BE2C (cell line): ENCODE results near the gene PDSS2. TPM values are rescaled to one million over a fixed set of nuclear protein-coding genes. Genes with fewer than 3 reads are reported as not detected.

Experiments
- DNase-seq: peaks from one replicate; pipeline ENCODE4 v3.0.0-alpha.2; 2020
- H3K27me3 ChIP-seq: fragments of 250-450 bp; sonication (Bioruptor Pico); 2 replicates; pipeline ENCODE4 v1.5.1; 2020; ENCODE audit warnings: mild to moderate bottlenecking
- H3K36me3 ChIP-seq: fragments of 250-450 bp; sonication (Bioruptor Pico); 2 replicates; pipeline ENCODE4 v1.5.1; 2020; ENCODE audit warnings: mild to moderate bottlenecking
- H3K4me1 ChIP-seq: fragments of 250-450 bp; sonication (Bioruptor Pico); 2 replicates; pipeline ENCODE4 v1.5.1; 2020
- H3K4me3 ChIP-seq: 2 replicates; pipeline ENCODE4 v1.5.1; 2011; ENCODE audit warnings: low read depth, low read length
- H3K9me3 ChIP-seq: fragments of 250-450 bp; sonication (Bioruptor Pico); 2 replicates; pipeline ENCODE4 v1.5.1; 2020
- polyA plus RNA-seq: library from polyadenylated mRNA; unstranded; fragments of >200 nt; gene quantifications from one replicate; pipeline ENCODE4 v1.2.1, GENCODE V29; 2012; ENCODE audit warnings: low read depth, missing spikeins; ENCODE audit not compliant: insufficient read length, insufficient read depth
- TF ChIP-seq, protein P1 (sequence below): IDR thresholded peaks from 2 replicates; pipeline ENCODE4 v1.5.1; 2012; ENCODE audit warnings: mild to moderate bottlenecking, low read depth, low read length

Gene PDSS2, protein sequence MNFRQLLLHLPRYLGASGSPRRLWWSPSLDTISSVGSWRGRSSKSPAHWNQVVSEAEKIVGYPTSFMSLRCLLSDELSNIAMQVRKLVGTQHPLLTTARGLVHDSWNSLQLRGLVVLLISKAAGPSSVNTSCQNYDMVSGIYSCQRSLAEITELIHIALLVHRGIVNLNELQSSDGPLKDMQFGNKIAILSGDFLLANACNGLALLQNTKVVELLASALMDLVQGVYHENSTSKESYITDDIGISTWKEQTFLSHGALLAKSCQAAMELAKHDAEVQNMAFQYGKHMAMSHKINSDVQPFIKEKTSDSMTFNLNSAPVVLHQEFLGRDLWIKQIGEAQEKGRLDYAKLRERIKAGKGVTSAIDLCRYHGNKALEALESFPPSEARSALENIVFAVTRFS
- polyA plus RNA-seq, result 6.7 TPM

- Histone ChIP-seq H3K27me3 (no peaks in the 10 kb centered on the region), H3K4me3 (peak within 1 kb of the TSS; percentile 93), H3K4me1 (no peaks in the 10 kb centered on the region; the same call in 1 of the 2 replicates), H3K36me3 (no peaks in the 10 kb centered on the region), H3K9me3 (no peaks in the 10 kb centered on the region)
- TF ChIP-seq, protein P1, sequence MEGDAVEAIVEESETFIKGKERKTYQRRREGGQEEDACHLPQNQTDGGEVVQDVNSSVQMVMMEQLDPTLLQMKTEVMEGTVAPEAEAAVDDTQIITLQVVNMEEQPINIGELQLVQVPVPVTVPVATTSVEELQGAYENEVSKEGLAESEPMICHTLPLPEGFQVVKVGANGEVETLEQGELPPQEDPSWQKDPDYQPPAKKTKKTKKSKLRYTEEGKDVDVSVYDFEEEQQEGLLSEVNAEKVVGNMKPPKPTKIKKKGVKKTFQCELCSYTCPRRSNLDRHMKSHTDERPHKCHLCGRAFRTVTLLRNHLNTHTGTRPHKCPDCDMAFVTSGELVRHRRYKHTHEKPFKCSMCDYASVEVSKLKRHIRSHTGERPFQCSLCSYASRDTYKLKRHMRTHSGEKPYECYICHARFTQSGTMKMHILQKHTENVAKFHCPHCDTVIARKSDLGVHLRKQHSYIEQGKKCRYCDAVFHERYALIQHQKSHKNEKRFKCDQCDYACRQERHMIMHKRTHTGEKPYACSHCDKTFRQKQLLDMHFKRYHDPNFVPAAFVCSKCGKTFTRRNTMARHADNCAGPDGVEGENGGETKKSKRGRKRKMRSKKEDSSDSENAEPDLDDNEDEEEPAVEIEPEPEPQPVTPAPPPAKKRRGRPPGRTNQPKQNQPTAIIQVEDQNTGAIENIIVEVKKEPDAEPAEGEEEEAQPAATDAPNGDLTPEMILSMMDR, result peak; percentile 74
- peak; percentile 99 for DNase-seq
These were observed at the start of gene PDSS2 for GRCh38 chr6:107459283-107460082. PDSS2 (minus strand) TSS chr6:107459564; CDS start chr6:107459285, 279 bp downstream.

DNA sequence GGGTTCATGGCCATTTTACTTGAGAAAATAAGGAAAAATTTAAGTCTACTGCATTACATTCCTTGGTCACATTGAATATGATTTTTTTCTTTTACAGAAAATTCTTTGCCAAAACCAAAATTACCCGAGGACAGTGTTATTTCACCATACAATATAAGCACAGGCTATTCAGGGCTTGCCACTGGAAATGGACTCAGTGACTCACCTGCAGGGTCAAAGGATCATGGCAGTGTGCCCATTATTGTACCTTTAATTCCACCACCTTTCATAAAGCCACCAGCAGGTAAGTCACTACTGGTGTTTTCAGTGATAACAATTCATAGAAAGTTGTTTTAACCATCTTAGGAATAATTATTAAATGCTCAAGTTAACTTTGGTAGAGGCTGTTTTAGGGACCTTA lies 46.8 kb upstream of the PDSS2 start:
- Histone ChIP-seq H3K4me3 (no peak overlapping the region), H3K4me1 (no peaks in the 10 kb centered on the region; the same call in 1 of the 2 replicates), H3K27me3 (no peaks in the 10 kb centered on the region), H3K9me3 (no peaks in the 10 kb centered on the region), H3K36me3 (peaks cover 26% of the 10 kb centered on the region)
- TF ChIP-seq, protein P1, result no peak
- DNase-seq, result no peak

DNA sequence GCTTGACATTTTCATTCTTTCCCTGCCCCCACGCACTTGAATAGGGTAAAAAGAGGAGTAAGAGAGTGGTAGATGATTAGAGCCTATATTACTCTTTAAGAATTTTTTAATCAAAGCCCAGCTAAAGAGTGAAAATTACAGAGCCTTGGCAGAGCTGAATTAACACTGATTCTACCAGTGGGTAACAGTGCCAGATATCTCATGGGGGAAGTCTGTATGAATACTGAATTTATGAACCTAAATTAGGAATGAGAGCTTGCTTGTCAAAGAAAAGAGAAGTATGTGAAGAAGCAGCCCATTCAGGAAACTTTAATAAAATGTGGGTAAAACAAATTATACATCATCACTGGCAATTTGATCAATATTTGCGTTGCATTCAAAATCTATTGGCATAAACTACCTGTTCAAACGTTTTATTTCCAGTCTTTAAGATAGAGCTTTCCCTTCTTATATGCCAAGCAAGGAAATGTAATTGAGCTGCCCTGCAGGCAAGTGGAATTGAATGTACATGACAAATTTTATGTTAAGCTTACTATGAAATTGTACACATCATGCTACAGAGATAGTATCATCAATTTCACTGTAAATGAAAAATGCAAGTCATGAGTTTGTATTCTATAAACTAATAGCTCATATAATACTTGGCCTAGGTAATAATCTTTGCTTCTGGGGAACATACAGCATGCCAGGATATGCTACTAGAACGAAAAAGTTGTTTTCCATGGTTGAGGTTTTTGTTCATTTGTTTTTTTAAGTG lies 45.1 kb upstream of the PDSS2 start:
- no peaks in the 10 kb centered on the region for H3K27me3 ChIP-seq
- no peak overlapping the region for H3K4me3 ChIP-seq
- H3K4me1 ChIP-seq, result no peaks in the 10 kb centered on the region; the same call in 1 of the 2 replicates
- H3K36me3 ChIP-seq, result peaks cover 25% of the 10 kb centered on the region
- DNase-seq, result no peak
- TF ChIP-seq, protein P1, result no peak
- no peaks in the 10 kb centered on the region for H3K9me3 ChIP-seq

DNA sequence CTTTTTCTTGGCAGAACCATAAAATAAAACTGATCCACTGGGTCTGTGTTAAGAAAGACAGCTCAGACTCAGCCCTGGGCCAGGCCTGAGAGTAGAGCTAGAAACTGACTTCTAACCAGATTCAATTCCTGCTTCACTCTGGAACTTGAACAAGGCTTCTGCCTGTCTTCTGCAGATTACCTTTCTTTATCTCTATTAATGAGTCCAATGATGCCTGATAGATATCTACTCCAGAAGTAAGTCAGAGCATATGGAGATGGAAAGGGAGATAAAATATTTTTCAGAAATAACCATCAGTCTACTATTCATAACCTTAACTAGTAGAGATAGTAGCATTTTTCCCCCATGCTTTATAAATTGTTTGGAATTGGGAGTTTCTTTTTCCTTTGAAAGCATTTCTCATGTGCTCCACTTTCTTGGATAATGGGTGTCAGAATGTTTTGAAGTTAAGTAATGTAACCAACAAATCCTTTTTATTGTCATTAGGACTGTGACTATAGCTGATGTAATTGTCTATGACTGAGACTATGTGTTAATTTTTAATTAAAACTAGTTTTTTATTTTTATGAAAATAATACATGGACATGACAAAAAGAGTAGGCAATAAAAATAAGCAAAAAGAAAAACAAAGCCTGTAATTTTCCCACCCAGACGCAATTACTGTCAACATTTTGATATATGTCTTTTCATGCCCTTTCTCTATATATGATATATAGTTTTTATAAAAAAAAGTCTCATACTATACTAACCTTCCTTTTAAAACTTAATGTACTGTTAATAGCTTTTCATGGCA lies 37.7 kb upstream of the PDSS2 start:
- Histone ChIP-seq H3K9me3 (no peaks in the 10 kb centered on the region), H3K4me3 (no peak overlapping the region), H3K4me1 (peaks cover 23% of the 10 kb centered on the region), H3K36me3 (no peaks in the 10 kb centered on the region), H3K27me3 (no peaks in the 10 kb centered on the region)
- no peak for DNase-seq
- TF ChIP-seq, protein P1, result no peak

DNA sequence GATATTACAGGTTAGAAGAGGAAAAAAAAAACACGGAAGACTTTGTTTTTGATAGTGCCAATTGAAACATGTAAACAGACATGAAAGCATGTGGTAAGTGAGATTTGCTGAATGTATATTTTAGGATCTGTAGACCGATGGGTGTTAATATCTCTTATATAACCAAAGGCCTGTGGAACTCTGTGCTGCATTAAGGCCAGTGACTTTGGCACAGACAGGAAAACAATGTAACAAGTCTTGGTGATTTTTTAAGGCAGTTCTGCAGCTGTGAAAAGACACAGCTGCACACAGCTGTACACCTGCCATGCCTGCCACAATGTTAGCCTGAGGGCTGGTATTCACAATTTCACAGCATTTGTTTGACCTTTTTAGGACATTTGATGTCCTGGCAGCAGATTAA lies 36.6 kb upstream of the PDSS2 start:
- Histone ChIP-seq H3K4me3 (no peak overlapping the region), H3K9me3 (no peaks in the 10 kb centered on the region), H3K4me1 (peaks cover 23% of the 10 kb centered on the region), H3K27me3 (no peaks in the 10 kb centered on the region), H3K36me3 (no peaks in the 10 kb centered on the region)
- TF ChIP-seq, protein P1, result no peak
- DNase-seq, result no peak
